ENCODE data around the gene PSMD7. TPM values are rescaled to one million over a fixed set of nuclear protein-coding genes. Genes with fewer than 3 reads are reported as not detected.
"Not testable (repeated sequence)": the region's sequence is repeated elsewhere in the genome, so short reads cannot be mapped to it uniquely, and the experiment has no call there.

PSMD7 gene
- polyA plus RNA-seq, 3 donors, result 88.9 to 105 (median 101) TPM

DNA sequence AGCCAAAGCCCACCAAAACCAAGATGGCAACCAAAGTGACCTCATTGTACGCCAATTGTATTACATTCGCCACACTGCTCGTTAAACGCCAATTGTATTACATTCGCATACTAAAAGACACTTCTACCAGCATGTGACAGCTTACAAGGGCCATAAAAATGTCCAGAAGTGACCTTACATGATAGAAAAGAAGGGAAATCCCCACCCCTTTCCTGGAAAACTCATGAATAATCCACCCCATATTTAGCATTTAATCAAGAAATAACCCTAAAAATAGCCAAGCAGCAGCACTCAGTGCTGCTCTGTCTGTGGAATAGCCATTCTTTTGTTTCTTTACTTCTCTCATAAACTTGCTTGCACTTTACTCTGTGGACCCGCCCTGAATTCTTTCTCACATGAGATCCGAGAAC is 25.7 kb downstream of the PSMD7 start:
- no peak for DNase-seq (ENCODE audit: extremely low read depth in 1 of 11, low read depth in 9 of 11, low spot score in 4 of 11)

DNA sequence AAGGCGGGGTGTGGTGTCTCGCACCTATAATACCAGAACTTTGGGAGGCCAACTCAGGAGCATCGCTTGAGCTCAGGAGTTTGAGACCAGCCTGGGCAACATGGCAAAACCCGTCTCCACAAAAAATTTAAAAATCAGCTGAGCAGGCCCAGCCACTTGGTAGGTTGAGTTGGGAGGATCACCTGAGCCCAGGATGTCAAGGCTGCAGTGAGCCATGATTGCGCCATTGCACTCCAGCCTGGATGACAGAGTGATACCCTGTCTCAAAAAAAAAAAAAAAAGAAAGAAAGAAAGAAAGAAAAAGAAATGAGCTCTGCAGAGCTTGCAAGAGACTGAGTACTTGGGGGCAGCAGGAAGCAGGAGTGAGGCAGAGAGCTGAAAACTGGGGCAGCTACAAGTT is 28.2 kb downstream of the PSMD7 start:
- not testable (repeated sequence) for DNase-seq (ENCODE audit: extremely low read depth in 1 of 11, low read depth in 9 of 11, low spot score in 4 of 11)

DNA sequence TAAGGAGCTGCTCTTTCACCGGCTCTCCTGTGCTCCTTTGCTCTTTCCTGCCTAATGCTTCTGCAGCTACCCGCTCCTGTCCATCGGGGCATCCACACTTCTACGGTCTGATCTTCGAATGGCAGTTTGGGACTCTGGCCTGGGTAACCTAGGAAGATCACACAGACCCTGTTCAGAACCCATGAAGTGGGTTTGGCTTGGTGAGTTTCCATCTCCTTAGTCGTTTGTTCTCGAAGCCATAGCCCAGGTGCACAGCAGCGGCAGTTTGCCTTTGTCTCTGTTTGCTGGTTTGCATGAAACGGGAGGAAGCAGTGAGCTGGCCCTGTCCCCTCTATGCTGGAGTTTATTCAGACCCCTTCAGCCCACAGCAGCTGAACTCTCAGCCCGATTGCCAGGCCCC is 29.0 kb downstream of the PSMD7 start:
- DNase-seq (ENCODE audit: extremely low read depth in 1 of 11, low read depth in 9 of 11, low spot score in 4 of 11), result no peak

- DNase-seq (ENCODE audit: extremely low read depth in 1 of 11, low read depth in 9 of 11, low spot score in 4 of 11), result not testable (repeated sequence)
Measured at GRCh38 chr16:74328346-74328745, 31.7 kb downstream of the PSMD7 start.

- not testable (repeated sequence) for DNase-seq (ENCODE audit: extremely low read depth in 1 of 11, low read depth in 9 of 11, low spot score in 4 of 11)
Measured at GRCh38 chr16:74332469-74332868, 35.9 kb downstream of the PSMD7 start.

DNA sequence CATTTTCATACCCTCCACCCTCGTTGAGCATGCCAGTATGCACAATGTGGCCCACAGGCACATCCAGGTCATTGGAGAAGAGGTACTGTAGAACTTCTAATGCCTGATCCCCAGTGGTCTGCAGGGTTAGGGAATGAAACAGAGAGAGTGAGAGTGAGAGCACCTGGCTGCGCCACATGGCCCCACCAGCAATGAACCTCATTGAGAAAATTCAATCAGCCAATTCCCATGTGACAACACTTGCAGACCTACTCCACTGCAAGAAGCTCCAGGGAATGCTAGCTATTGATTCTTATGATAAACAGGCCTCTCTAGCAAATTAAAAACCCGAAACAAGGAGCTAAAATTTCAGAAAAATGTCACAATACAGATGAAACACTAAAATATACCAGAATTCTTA is 40.9 kb downstream of the PSMD7 start:
- not testable (repeated sequence) for DNase-seq (ENCODE audit: extremely low read depth in 1 of 11, low read depth in 9 of 11, low spot score in 4 of 11)

DNA sequence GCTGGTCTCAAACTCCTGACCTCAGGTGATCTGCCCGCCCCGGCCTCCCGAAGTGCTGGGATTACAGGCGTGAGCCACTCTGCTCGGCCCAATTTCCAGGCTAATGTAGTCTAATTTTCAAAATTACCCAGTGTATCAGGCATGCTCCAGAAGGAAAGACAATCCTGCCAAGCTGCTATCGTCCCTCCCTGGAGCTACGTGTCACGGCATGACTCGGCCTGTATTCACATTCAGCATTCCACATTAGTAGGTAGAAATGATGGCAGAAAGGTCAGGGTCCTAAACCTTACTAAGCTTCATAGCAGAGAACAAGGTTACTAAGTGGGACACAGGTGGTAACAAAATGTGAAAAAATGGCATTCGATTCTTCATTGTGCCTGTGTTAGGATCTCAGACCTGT is 42.6 kb downstream of the PSMD7 start:
- not testable (repeated sequence) for DNase-seq (ENCODE audit: extremely low read depth in 1 of 11, low read depth in 9 of 11, low spot score in 4 of 11)

DNA sequence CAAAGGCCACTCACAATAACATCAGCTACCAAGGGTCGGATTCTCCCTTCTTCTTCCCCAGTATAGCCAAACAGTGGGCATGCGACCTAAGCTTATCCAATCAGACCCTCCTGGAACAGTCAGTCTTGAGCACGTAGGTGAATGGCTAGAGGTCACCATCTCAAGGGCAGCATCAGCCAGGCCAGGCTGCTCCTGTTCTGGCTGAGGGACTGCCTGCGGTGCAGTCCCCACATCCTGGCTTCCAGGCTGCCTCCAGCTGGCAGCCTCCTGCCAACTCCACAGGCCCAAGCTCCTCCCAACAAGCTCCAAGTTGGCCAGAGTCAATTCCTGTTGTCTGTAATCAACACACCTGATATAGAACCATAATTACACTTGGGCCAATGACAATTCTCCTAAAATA is 56.4 kb downstream of the PSMD7 start:
- DNase-seq (ENCODE audit: extremely low read depth in 1 of 11, low read depth in 9 of 11, low spot score in 4 of 11), result not testable (repeated sequence)

Other genes with a start within 250 kb of the PSMD7 start
- gene NPIPB15, start 79.5 kb downstream of the PSMD7 start, polyA plus RNA-seq (ENCODE audit: insufficient read length in 3 of 3), result 10 to 100 TPM in 1 of 3 donors, 1 to 10 TPM in 2; 5.2 to 23.9 (median 8.4) TPM
- 100 to 1,000 TPM; 119 to 179 (median 146) TPM for gene CLEC18B, start 124.7 kb downstream of the PSMD7 start, polyA plus RNA-seq (ENCODE audit: insufficient read length in 3 of 3)

All from renal cortex interstitium (tissue), 11 donors.